Panc1 (cell line): ENCODE measurements around the gene THSD7B. TPM values are rescaled to one million over a fixed set of nuclear protein-coding genes. Genes with fewer than 3 reads are reported as not detected.
"Not testable (repeated sequence)": the region's sequence is repeated elsewhere in the genome, so short reads cannot be mapped to it uniquely, and the experiment has no call there.

Source experiments
- ATAC-seq: fragments of 200-7000 bp; cut with Tn5 transposase; 2 replicates; pipeline ENCODE4 v1.9.1; 2020; ENCODE audit warnings: mild to moderate bottlenecking, moderate library complexity
- BruUV-seq: library from RNA; stranded (reverse); fragments of 400-500 nt; replicated peaks from 2 replicates; lab custom pipeline; 2021; lab: Mats Ljungman, UMichigan
- CTCF ChIA-PET: fragments of 300-600 bp; sonication (Branson Sonifier 250); formaldehyde crosslinking; loops from one replicate; lab custom pipeline; 2022; ENCODE audit warnings: antibody characterized with exemption; lab: Charles Lee
- POLR2A ChIA-PET: fragments of 300-600 bp; sonication (Branson Sonifier 250); formaldehyde crosslinking; loops from one replicate; lab custom pipeline; 2022; ENCODE audit warnings: antibody characterized with exemption; lab: Charles Lee
- DNase-seq: peaks from one replicate; pipeline ENCODE4 v3.0.0-alpha.2; 2010; ENCODE audit warnings: low read depth, low spot score
- H3K27ac ChIP-seq: 2 replicates; pipeline ENCODE4 v1.5.1; 2011; ENCODE audit warnings: mild to moderate bottlenecking, low read length, inconsistent platforms
- H3K27me3 ChIP-seq: fragments of 200-500 bp; sonication (Bioruptor generic); 2 replicates; pipeline ENCODE4 v1.6.0; 2014; ENCODE audit warnings: low read length, inconsistent platforms; ENCODE audit not compliant: control insufficient read depth, insufficient read depth
- H3K36me3 ChIP-seq: fragments of 200-500 bp; sonication (Bioruptor generic); 2 replicates; pipeline ENCODE4 v1.5.1; 2014; ENCODE audit warnings: inconsistent platforms, mild to moderate bottlenecking, low read length, moderate library complexity; ENCODE audit not compliant: control insufficient read depth, insufficient read depth
- H3K4me1 ChIP-seq: 2 replicates; pipeline ENCODE4 v1.5.1; 2011; ENCODE audit warnings: inconsistent platforms, mild to moderate bottlenecking, low read length, moderate library complexity; ENCODE audit not compliant: control insufficient read depth, insufficient read depth
- H3K4me3 ChIP-seq, 2 experiments: 2 replicates each; pipeline ENCODE4 v1.5.1; 2011 to 2012; ENCODE audit warnings: low read depth in 2 of 2, low read length in 2 of 2, mild to moderate bottlenecking in 2 of 2, inconsistent platforms in 1 of 2, moderate library complexity in 1 of 2
- H3K9me3 ChIP-seq: fragments of 200-500 bp; sonication (Bioruptor generic); 2 replicates; pipeline ENCODE4 v1.5.1; 2014; ENCODE audit warnings: low read depth, mild to moderate bottlenecking, inconsistent platforms, low read length, moderate library complexity; ENCODE audit not compliant: control insufficient read depth, insufficient read depth
- CTCF ChIP-seq: fragments of 450-650 bp; IDR thresholded peaks from 2 replicates; pipeline ENCODE4 v1.5.1; 2017; ENCODE audit warnings: mild to moderate bottlenecking
- POLR2AphosphoS5 ChIP-seq: IDR thresholded peaks from 2 replicates; pipeline ENCODE4 v1.6.1; 2012; ENCODE audit warnings: mild to moderate bottlenecking, low read depth, low read length, moderate library complexity
- REST ChIP-seq, 2 experiments: IDR thresholded peaks; 2 replicates each; pipeline ENCODE4 v1.6.1; 2011 to 2012; ENCODE audit warnings: low read depth in 2 of 2, control low read depth in 1 of 2, low read length in 1 of 2, mild to moderate bottlenecking in 1 of 2, moderate library complexity in 1 of 2; ENCODE audit not compliant: insufficient read depth in 1 of 2
- SIN3A ChIP-seq: IDR thresholded peaks from 2 replicates; pipeline ENCODE4 v1.6.1; 2012; ENCODE audit warnings: low read depth, mild to moderate bottlenecking, low read length, moderate library complexity, borderline replicate concordance; ENCODE audit not compliant: insufficient read depth
- TCF7L2 ChIP-seq: IDR thresholded peaks from 2 replicates; pipeline ENCODE4 v1.6.1; 2011; ENCODE audit warnings: mild to moderate bottlenecking, low read depth, low read length, inconsistent platforms
- in situ Hi-C: cut with HindIII; loops from 2 replicates; pipeline ENCODE4 v1.10.0; 2016; ENCODE audit warnings: low sequenced_read_pairs, low pct_unique_long_range_greater_than_20kb
- intact Hi-C: fragments of 100-400 bp; cut with micrococcal nuclease; formaldehyde crosslinking; loops from one replicate; pipeline ENCODE4 v1.10.0; 2022; ENCODE audit not compliant: unreplicated experiment
- total RNA-seq: library from RNA; stranded (reverse); gene quantifications from one replicate; pipeline ENCODE4 v1.2.1, GENCODE V29; 2021; ENCODE audit not compliant: unreplicated experiment

The THSD7B gene
- total RNA-seq, 1 experiment from 2014 or later, result not detected

GRCh38 chr2:137321566-137321965 lies 556.2 kb downstream of the THSD7B start:
- no peaks in the 10 kb centered on the region for H3K36me3 ChIP-seq
- no peaks in the 10 kb centered on the region for H3K4me1 ChIP-seq
- no peak overlapping the region for H3K4me3 ChIP-seq
- no peak overlapping the region for H3K27ac ChIP-seq
- BruUV-seq, result no TSS peak
- ATAC-seq, result no peak
- in situ Hi-C loops (no loop called here), intact Hi-C loops (no loop called here)
- DNase-seq, result no peak
- POLR2A ChIA-PET, result no interaction called here
- CTCF ChIA-PET, result no interaction called here
- no peaks in the 10 kb centered on the region for H3K27me3 ChIP-seq
- no peaks in the 10 kb centered on the region for H3K9me3 ChIP-seq
- no peak for TF ChIP-seq REST (IDR thresholded peaks at IDR 0.05; ENCODE audit: insufficient read depth in 1 of 2, low read depth in 2 of 2, low read length in 1 of 2)
- no peak for TF ChIP-seq POLR2AphosphoS5
- no peak for TF ChIP-seq SIN3A
- no peak for TF ChIP-seq TCF7L2
- TF ChIP-seq CTCF, result no peak

- POLR2A ChIA-PET, result not testable (repeated sequence)
Measured at GRCh38 chr2:137331562-137331961, 566.2 kb downstream of the THSD7B start.

GRCh38 chr2:137333386-137334165 lies 568.2 kb downstream of the THSD7B start:
- POLR2A ChIA-PET, result no interaction called here
- intact Hi-C loops, result no loop called here
- no peaks in the 10 kb centered on the region for H3K4me1 ChIP-seq
- CTCF ChIA-PET, result no interaction called here
- H3K36me3 ChIP-seq, result no peaks in the 10 kb centered on the region
- H3K27ac ChIP-seq, result no peak overlapping the region
- no TSS peak for BruUV-seq
- no peak for TF ChIP-seq SIN3A
- no peak for TF ChIP-seq TCF7L2
- no peak for TF ChIP-seq REST (IDR thresholded peaks at IDR 0.05; ENCODE audit: insufficient read depth in 1 of 2, low read depth in 2 of 2, low read length in 1 of 2)
- no peak for TF ChIP-seq CTCF
- TF ChIP-seq POLR2AphosphoS5, result no peak
- no peaks in the 10 kb centered on the region for H3K9me3 ChIP-seq
- H3K27me3 ChIP-seq, result no peaks in the 10 kb centered on the region
- in situ Hi-C loops, result no loop called here
- H3K4me3 ChIP-seq, result no peak overlapping the region
- DNase-seq, result no peak
- ATAC-seq, result no peak

More at GRCh38 chr2:137331562-137331961, 566.2 kb downstream of the THSD7B start:
- intact Hi-C loops, DNase-seq, CTCF ChIA-PET, BruUV-seq, ATAC-seq, H3K36me3 ChIP-seq, in situ Hi-C loops, H3K27ac ChIP-seq, H3K4me3 ChIP-seq, H3K4me1 ChIP-seq, H3K9me3 ChIP-seq, H3K27me3 ChIP-seq: not testable (repeated sequence)
